GM19099 (cell line): ENCODE data around the gene PKIB.

Experiments used
- POLR2A ChIP-seq: IDR thresholded peaks from 3 replicates; pipeline ENCODE4 v1.6.1; 2011; ENCODE audit warnings: low read depth; ENCODE audit not compliant: insufficient read length; ENCODE audit errors: extremely low read depth

Gene PKIB

DNA sequence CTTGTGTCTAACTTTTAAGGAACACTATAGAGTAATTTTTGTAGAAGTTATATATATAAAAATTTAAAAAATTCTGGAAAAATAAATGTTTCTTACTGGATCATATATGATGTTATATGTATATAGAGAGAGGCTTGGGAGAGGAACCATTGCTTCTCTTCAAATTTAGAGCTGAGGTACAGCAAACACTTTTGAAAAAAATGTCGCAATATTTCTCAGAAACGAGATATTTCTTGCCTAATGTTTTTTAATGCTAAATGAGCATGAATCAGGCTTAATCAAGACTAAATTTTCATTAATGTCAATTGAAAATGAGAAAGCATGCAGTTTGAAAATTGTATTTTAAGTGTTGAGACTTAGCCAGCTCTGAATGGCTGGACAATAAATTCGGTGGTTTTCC, 2.6 kb downstream of the PKIB start:
- no peak for TF ChIP-seq POLR2A

DNA sequence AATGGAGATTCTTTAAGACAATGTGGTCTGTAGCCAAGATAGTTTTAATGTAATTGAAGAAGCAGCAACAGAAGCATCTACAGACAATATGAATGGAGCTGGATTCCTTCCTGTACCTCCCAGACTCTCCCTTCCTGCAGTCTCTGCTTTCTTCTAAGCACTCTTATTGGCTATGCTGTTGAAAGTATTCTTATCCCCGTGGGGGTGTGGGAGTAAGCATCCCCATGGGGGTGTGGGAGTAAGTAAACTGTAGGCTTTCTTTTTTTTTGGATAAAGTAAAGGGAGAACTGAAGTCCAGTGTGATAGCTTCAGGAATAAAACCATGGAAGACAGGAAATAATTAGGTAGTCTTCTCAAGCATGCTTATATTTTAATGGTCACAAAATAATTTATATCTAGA, 4.1 kb downstream of the PKIB start:
- no peak for TF ChIP-seq POLR2A

DNA sequence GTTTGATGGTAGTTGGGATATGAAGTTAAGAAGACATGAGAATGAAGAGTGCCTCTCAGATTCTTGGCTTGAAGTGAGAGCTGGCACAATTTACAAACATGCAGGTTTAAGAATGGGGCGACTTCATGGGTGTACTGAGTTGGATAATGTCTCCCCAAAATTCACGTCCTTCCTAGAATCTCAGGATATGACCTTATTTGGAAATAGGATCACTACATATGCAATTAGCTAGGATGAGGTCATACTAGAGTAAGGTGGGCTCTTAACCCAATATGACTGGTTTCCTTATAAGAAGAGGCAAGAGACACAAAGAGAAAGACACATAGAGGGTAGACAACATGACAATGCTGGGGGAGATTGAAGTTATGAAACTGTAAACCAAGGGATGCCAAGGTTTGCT, 5.2 kb downstream of the PKIB start:
- TF ChIP-seq POLR2A: no peak

DNA sequence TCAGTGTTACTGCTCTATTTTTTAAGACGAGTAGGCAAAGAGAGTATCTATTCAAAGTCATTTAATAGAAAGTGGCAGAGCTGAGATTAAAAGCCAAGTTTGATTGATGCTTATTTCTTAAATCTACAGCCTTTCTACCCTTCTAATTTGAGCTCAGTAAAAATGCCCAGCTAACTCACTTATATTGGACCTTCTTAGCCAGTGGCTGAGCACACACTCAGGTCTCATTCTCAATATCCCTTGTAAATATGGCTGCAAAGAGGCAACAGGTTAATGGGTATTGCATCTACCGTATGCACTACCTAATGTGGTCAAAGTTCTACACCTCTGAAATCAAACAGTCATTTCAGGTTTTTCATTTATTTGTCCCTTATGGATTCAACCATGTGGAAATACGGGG, 6.7 kb downstream of the PKIB start:
- TF ChIP-seq POLR2A: no peak

DNA sequence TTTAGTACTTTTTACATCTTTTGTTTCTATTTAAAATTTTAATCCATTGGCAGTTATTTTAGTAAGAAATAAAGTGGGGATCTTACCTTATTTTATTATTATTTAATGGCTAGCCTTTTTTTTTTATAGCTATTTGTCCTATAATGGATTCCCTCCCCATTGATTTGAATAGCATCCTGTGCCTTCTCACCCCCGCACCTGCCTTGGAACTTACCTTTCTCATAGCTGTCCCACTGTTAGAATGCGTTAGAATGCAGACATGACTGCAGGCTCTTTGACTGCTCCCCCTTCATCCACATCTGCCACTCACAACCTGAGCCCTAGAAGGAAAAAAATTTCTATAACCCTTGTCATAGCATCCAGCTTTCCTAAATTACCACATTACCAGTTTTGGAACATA, 9.1 kb downstream of the PKIB start:
- TF ChIP-seq POLR2A: no peak

DNA sequence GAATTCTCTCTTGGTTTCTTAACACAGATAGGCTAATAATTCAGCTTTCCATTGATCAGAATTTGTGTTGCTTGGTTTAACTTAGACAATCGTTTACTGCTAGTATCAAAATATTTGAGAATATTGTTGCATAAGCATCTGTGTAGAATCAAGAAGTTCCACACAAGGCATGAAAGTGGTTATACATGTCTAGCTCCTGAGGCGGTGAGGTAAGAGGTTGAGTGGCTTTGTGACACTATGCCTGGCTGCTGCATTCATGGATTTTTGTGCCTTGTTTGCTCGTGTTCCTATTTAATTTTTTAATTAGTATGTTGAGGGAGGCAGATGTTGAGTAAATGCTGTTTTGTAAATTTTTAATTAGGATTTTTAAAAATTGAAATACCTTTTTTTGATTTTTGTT, 10.2 kb downstream of the PKIB start:
- no peak for TF ChIP-seq POLR2A

DNA sequence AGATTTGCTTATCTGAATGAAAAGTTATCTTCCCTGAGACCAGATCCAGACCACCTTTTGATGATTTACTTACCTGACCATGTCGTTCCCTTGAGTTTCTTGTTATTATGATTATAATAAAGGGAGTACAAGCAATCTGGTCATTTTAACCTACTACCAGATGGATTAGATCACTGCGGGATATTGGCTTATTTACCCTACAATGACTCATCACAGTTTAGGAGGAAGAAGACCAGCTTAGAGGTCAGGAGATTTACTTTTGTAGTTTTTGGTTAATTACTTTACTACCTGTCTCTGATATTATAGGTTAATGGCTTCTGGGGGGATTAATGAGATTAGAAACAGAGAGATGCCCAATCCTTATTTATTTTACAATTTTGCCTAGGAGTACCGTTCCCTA, 10.7 kb downstream of the PKIB start:
- no peak for TF ChIP-seq POLR2A

DNA sequence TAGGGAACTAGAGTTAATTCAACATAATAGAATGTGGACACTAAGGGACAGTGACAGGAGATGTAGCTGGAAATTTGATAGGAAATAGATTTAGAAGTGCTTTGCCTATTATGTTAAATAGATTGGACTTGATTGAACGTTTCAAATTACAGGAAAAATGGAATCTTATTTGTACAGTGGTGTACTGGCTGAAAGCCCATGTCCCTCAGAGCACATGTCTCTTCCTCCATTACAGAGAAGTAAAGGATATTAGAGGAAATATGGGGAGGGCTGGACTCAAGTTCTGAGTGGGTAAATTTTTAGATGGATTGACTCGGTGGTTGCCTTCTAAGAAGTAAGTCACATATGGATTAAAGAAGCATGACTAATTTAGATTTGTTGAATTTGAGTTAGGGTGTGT, 11.4 kb downstream of the PKIB start:
- TF ChIP-seq POLR2A: no peak

DNA sequence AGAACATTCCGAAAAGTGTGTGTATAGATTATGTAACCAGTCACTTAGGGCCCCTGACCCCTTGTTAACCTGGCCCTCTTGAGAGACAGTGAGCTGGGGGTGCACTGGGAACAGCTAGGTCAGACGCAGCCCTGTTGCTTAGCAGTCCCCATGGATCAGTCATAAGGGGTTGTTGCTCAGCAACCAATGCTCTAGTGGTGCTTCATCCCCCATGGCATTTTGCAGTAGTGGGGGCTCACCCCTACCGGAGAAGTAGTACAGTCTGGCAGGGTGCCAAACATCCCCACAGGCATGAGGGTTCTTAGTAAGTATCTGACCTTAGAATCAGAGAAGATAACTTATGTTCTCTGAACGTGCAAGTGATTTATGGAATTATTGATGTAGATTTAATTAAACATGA, 12.3 kb downstream of the PKIB start:
- no peak for TF ChIP-seq POLR2A

DNA sequence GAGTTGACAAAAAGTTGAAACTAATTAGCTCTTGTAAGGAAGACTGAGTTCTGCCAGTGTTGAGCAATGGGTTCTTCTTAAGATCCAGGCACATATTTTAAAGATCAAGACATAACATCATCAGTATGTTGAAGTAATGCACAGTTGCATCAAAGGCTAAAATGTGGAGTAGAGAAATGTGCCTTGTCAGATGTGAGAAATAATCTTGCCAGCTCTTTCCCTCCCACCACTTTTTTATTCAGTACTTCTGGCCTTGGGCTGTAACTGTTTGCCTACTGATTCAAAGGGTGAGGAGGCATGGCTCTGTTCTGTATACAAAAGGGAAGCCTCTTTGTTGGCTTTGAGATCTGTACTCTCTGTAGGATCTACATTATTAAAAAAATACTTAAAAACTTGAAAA, 13.1 kb downstream of the PKIB start:
- TF ChIP-seq POLR2A: no peak

DNA sequence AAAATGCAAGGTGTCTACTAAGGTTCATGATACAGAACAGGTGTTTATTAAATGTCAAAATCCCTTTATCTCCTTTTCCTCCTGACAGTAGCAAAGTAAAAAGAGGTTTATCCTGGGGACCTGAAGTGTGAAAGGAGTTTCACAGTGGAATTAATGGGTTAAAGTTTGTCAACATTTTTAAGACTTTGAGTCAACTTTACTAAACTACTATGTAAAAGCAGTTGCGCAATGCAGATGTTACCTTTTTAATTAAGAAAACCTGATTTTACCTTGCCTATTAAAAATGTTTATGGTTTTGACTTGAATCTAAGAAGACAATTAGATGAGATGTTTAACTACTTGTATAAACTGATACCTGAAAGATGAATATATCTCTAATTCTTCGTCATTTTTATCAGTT, 14.6 kb downstream of the PKIB start:
- TF ChIP-seq POLR2A: no peak

DNA sequence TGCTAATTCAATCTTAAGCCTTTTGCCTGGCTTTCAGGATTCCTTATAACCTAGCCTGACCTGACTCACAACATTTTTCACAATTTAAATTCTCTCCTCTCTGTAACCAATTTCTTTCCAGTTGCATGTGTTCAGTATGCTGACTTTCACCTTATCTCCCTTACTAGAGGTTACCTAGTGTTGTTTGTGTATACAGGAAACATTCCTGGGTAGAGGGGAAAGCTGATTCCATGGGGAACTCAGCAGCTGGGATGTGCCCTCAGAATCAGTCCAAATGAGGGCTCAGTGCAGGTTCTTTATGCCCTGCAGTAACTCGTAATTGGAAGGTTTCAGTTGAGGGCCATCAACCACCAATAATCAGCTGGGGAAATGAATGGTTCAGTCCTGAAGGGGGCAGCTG, 18.5 kb downstream of the PKIB start:
- no peak for TF ChIP-seq POLR2A

DNA sequence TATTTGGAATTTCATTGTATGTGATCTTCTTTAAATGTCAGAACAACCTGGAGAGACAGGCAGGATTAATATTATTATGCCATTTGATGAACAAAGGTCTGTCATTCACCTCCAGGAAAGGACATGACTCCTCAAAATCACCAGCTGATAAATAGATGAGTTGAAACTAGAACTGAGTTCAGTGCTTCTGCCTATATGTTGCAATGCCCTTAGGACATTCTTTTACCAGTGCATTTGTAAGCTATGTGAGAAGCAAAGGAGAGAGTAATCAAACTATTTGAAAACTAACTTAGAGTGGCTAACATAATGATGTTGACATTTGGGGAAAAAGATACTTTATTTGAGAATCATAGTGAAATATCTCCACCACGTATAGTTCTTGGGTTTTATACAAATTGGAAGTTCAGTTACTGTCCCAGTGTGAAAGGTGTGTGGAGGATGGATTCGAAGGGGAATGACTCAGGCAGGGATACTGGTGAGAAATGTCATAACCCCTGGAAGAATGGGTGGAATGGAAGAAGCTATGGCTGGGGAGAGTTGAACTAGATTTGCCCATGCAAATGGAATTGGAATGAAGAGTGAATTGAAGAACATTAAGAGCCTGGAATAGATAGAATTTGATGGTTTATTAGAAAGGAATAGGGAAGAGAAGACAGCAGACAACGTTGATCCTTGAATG, 21.5 kb downstream of the PKIB start:
- no peak for TF ChIP-seq POLR2A

DNA sequence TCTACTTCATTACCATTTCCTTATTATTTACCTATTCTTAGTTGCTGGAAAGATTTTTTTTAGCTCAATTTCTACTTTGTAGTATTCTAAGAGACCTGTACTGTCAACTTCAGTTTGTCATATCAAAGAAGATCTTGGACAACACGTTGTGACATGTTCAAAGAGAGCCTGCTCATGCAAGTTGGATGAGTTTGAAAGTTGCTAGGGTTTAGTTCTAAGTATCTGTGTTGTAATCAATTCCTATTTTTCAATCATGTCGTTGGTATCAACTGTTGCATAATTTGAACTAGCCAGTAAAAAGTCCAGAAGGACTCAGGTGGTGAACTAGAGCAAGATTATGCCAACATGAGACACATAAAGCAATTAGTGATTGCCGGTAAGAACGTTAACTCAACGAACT, 30.2 kb downstream of the PKIB start:
- TF ChIP-seq POLR2A: no peak

DNA sequence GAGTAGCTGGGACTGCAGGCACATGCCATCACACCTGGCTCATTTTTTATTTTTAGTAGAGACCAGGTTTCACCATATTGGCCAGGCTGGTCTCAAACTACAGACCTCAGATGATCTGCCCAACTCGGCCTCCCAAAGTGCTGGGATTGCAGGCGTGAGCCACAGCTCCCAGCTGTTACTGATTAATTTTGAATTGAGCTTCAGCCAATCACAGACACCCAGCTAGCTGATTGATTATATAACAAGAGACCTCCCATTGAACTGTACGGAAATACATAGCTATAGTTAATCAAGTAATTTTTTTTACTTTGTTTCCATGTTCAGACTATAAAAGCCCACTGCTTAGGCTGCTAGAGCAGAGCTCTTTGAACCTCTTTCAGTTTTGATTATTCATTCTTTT, 31.6 kb downstream of the PKIB start:
- TF ChIP-seq POLR2A: no peak

DNA sequence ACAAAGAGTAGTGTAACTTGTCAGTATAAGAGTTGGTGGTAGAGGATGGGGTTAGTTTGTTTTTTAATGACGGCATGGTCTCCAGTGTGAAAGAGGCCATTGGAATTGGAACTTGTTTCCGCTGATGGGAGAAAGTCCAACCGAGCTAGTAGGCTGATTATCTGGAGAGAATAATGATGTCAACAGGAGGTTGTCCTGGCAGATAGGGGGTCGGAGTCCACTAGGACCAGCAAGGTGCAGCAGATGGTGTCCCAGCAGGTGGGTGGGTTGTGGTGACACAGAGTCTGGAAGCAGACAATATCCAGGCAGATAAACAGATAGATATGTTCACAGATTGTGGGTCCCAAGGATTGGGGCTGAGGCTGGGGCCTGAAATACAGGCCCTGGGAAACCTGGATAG, 35.1 kb downstream of the PKIB start:
- no peak for TF ChIP-seq POLR2A

DNA sequence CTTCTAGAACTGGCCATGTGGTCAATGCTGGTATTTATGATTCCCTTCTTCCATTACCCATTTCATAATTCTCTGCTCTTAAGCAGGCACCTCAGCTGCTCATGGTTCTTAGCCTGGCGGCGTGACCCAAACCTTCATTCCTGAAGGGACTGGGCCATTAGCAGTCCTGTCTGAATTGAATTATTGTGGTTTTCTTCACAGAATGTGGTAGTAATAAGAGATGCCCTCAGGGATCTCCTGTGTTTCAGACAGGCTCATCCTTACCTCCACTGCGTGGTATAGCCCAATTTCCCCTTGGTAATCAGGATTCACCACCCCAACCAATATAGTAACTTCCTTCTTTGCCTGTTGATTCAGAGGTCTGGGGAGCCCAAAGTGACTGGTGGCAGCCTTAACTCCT, 37.6 kb downstream of the PKIB start:
- TF ChIP-seq POLR2A: no peak
